MCF 10A (cell line): ENCODE data around the gene TACR1. TPM values are rescaled to one million over a fixed set of nuclear protein-coding genes. Genes with fewer than 3 reads are reported as not detected.

Source experiments
- BruUV-seq: library from RNA; stranded (reverse); fragments of 400-500 nt; replicated peaks from 2 replicates; lab custom pipeline; 2021; lab: Mats Ljungman, UMichigan
- CTCF ChIA-PET: fragments of 300-600 bp; sonication (Branson Sonifier 250); formaldehyde crosslinking; extraction: SDS; loops from one replicate; lab custom pipeline; 2021; ENCODE audit warnings: antibody characterized with exemption, inconsistent platforms; lab: Yijun Ruan, JAX
- POLR2A ChIA-PET: fragments of 300-600, 350-650 bp; sonication (Branson Sonifier 250); formaldehyde crosslinking; extraction: SDS; loops from one replicate; lab custom pipeline; 2020; ENCODE audit warnings: antibody characterized with exemption, inconsistent platforms; lab: Yijun Ruan, JAX
- DNase-seq: peaks from one replicate; pipeline ENCODE4 v3.0.0-alpha.2; 2018; ENCODE audit not compliant: unreplicated experiment
- H3K27ac Mint-ChIP-seq: one replicate; pipeline ENCODE4 v1.8.0; 2022; ENCODE audit warnings: mild to moderate bottlenecking, low read depth, mixed read lengths; ENCODE audit not compliant: unreplicated experiment
- H3K27me3 Mint-ChIP-seq: one replicate; pipeline ENCODE4 v1.8.0; 2022; ENCODE audit warnings: mixed read lengths; ENCODE audit not compliant: insufficient read depth, unreplicated experiment
- H3K36me3 Mint-ChIP-seq: one replicate; pipeline ENCODE4 v1.8.0; 2022; ENCODE audit warnings: mild to moderate bottlenecking, moderate library complexity, mixed read lengths; ENCODE audit not compliant: insufficient read depth, unreplicated experiment
- H3K4me1 Mint-ChIP-seq: one replicate; pipeline ENCODE4 v1.8.0; 2022; ENCODE audit warnings: mixed read lengths; ENCODE audit not compliant: insufficient read depth, unreplicated experiment
- H3K4me3 Mint-ChIP-seq: one replicate; pipeline ENCODE4 v1.8.0; 2022; ENCODE audit warnings: mild to moderate bottlenecking, moderate library complexity, mixed read lengths; ENCODE audit not compliant: unreplicated experiment
- H3K9me3 Mint-ChIP-seq: one replicate; pipeline ENCODE4 v1.8.0; 2022; ENCODE audit warnings: mixed read lengths; ENCODE audit not compliant: unreplicated experiment
- intact Hi-C: fragments of 100-400 bp; cut with micrococcal nuclease; formaldehyde crosslinking; loops from 2 replicates; pipeline ENCODE4 v1.14.1; 2022
- total RNA-seq: library from RNA; stranded (reverse); gene quantifications from 2 replicates; pipeline ENCODE4 v1.2.3, GENCODE V29; 2022
- TF ChIP-seq, protein P1 (sequence below): fragments of 200-600 bp; IDR thresholded peaks from one replicate; pipeline ENCODE4 v1.8.0; 2022; ENCODE audit warnings: antibody characterized with exemption, mild to moderate bottlenecking; ENCODE audit not compliant: unreplicated experiment

The TACR1 gene
- total RNA-seq, 1 experiment from 2014 or later: not detected

GRCh38 chr2:75168186-75168585, 31.1 kb downstream of the TACR1 start:
- no TSS peak for BruUV-seq
- intact Hi-C loops: no loop called here
- ChIA-PET POLR2A (no interaction called here), CTCF (no interaction called here)
- H3K4me3 Mint-ChIP-seq: no peak overlapping the region
- no peak overlapping the region for H3K27ac Mint-ChIP-seq
- TF ChIP-seq, protein P1, sequence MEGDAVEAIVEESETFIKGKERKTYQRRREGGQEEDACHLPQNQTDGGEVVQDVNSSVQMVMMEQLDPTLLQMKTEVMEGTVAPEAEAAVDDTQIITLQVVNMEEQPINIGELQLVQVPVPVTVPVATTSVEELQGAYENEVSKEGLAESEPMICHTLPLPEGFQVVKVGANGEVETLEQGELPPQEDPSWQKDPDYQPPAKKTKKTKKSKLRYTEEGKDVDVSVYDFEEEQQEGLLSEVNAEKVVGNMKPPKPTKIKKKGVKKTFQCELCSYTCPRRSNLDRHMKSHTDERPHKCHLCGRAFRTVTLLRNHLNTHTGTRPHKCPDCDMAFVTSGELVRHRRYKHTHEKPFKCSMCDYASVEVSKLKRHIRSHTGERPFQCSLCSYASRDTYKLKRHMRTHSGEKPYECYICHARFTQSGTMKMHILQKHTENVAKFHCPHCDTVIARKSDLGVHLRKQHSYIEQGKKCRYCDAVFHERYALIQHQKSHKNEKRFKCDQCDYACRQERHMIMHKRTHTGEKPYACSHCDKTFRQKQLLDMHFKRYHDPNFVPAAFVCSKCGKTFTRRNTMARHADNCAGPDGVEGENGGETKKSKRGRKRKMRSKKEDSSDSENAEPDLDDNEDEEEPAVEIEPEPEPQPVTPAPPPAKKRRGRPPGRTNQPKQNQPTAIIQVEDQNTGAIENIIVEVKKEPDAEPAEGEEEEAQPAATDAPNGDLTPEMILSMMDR: no peak
- H3K36me3 Mint-ChIP-seq: no peaks in the 10 kb centered on the region
- DNase-seq: no peak
- no peaks in the 10 kb centered on the region for H3K9me3 Mint-ChIP-seq
- H3K27me3 Mint-ChIP-seq: peaks cover 12% of the 10 kb centered on the region
- H3K4me1 Mint-ChIP-seq: no peaks in the 10 kb centered on the region

DNA sequence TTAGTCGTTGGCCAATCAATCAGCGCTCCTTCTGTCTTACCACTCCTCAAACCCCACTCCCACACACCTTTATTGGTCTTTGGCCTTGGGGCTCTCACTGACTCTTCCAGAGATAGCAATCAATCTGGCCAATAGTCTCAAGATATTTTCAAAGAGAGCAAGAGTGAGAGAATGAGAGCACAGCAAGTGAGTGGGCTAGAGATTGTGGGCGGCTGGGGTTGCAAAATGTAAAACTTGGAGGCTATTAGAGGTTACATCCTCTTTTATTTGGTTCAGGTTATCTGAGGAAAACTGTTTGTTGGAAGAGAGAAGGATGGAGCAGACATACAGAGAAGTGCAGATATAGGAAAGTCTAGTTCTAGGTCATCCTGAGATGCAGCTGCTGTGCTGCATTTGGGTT, 32.8 kb downstream of the TACR1 start:
- H3K27ac Mint-ChIP-seq: no peak overlapping the region
- CTCF ChIA-PET: no interaction called here

DNA sequence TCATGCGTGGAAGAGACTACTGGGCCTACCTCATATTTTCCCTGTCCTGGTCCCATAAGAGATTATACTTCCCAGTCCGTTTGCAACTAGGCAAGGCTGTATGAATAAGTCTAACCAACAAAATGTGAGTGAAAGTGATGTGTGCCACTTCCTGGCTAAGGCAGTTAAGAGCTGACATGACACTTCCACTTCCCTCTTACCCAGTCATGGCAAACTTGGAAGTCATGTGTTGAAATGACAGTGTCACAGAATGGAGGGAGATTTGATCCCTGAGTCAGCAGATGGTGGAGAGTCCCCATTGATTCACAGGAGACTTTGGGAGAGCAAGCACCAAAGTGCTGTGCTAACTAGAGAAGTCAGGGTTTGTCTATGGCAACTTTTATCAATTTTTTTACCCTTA, 36.4 kb downstream of the TACR1 start:
- POLR2A ChIA-PET: no interaction called here
- CTCF ChIA-PET: no interaction called here
- Mint-ChIP-seq H3K4me1 (no peaks in the 10 kb centered on the region), H3K4me3 (no peak overlapping the region), H3K27me3 (peaks cover 12% of the 10 kb centered on the region), H3K9me3 (no peaks in the 10 kb centered on the region), H3K36me3 (no peaks in the 10 kb centered on the region), H3K27ac (no peak overlapping the region)
- TF ChIP-seq, protein P1: no peak
- BruUV-seq: no TSS peak
- no peak for DNase-seq
- intact Hi-C loops: no loop called here

More for the DNA sequence above, 32.8 kb downstream of the TACR1 start:
- DNase-seq: no peak
- H3K27me3 Mint-ChIP-seq: peaks cover 12% of the 10 kb centered on the region
- no peaks in the 10 kb centered on the region for H3K4me1 Mint-ChIP-seq
- POLR2A ChIA-PET: no interaction called here
- TF ChIP-seq, protein P1: no peak
- H3K9me3 Mint-ChIP-seq: no peaks in the 10 kb centered on the region
- no peaks in the 10 kb centered on the region for H3K36me3 Mint-ChIP-seq
- no peak overlapping the region for H3K4me3 Mint-ChIP-seq
- BruUV-seq: no TSS peak
- intact Hi-C loops: no loop called here

- no TSS peak for BruUV-seq
- no peak overlapping the region for H3K27ac Mint-ChIP-seq
- CTCF ChIA-PET: no interaction called here
Measured at GRCh38 chr2:75162259-75162658, 37.1 kb downstream of the TACR1 start.

More at GRCh38 chr2:75162259-75162658, 37.1 kb downstream of the TACR1 start:
- intact Hi-C loops: no loop called here
- DNase-seq: no peak
- H3K36me3 Mint-ChIP-seq: no peaks in the 10 kb centered on the region
- H3K9me3 Mint-ChIP-seq: no peaks in the 10 kb centered on the region
- H3K27me3 Mint-ChIP-seq: peaks cover 12% of the 10 kb centered on the region
- POLR2A ChIA-PET: no interaction called here
- TF ChIP-seq, protein P1: no peak
- no peaks in the 10 kb centered on the region for H3K4me1 Mint-ChIP-seq
- H3K4me3 Mint-ChIP-seq: no peak overlapping the region
